Chondrocyte (in vitro differentiated cells): Measurements from ENCODE around the gene MOCS1. TPM values are rescaled to one million over a fixed set of nuclear protein-coding genes. Genes with fewer than 3 reads are reported as not detected.

Source experiments
- DNase-seq: peaks from one replicate; pipeline ENCODE4 v3.0.0; 2021; ENCODE audit warnings: mixed read lengths, low spot score
- H3K27ac Mint-ChIP-seq: one replicate; pipeline ENCODE4 v1.8.0; 2021; ENCODE audit warnings: mild to moderate bottlenecking, moderate library complexity, mixed read lengths; ENCODE audit not compliant: unreplicated experiment
- H3K27me3 Mint-ChIP-seq: 2 replicates; pipeline ENCODE4 v1.8.0; 2021; ENCODE audit warnings: low read depth, mixed read lengths
- H3K36me3 Mint-ChIP-seq: 2 replicates; pipeline ENCODE4 v1.8.0; 2021; ENCODE audit warnings: low read depth, mixed read lengths
- H3K4me1 Mint-ChIP-seq: 2 replicates; pipeline ENCODE4 v1.8.0; 2021; ENCODE audit warnings: low read depth, mild to moderate bottlenecking, mixed read lengths
- H3K4me3 Mint-ChIP-seq: one replicate; pipeline ENCODE4 v1.8.0; 2021; ENCODE audit warnings: mild to moderate bottlenecking, moderate library complexity, mixed read lengths; ENCODE audit not compliant: unreplicated experiment
- H3K9me3 Mint-ChIP-seq: 2 replicates; pipeline ENCODE4 v1.8.0; 2021; ENCODE audit warnings: low read depth, mixed read lengths
- total RNA-seq: library from RNA; stranded (reverse); gene quantifications from 3 replicates; pipeline ENCODE4 v1.2.1, GENCODE V29; 2021
- TF ChIP-seq, protein P1 (sequence below): fragments of 200-600 bp; sonication (generic); IDR thresholded peaks from 2 replicates; pipeline ENCODE4 v1.5.0; 2021; ENCODE audit warnings: antibody characterized with exemption, mild to moderate bottlenecking, moderate library complexity

MOCS1 gene
- total RNA-seq, 1 donor from 2014 or later, result 35.2 TPM

- Mint-ChIP-seq H3K36me3 (peaks cover 66% of the 10 kb centered on the region), H3K4me1 (peaks cover 19% of the 10 kb centered on the region), H3K4me3 (no peak overlapping the region), H3K27ac (no peak overlapping the region), H3K27me3 (no peaks in the 10 kb centered on the region), H3K9me3 (no peaks in the 10 kb centered on the region)
- TF ChIP-seq, protein P1, sequence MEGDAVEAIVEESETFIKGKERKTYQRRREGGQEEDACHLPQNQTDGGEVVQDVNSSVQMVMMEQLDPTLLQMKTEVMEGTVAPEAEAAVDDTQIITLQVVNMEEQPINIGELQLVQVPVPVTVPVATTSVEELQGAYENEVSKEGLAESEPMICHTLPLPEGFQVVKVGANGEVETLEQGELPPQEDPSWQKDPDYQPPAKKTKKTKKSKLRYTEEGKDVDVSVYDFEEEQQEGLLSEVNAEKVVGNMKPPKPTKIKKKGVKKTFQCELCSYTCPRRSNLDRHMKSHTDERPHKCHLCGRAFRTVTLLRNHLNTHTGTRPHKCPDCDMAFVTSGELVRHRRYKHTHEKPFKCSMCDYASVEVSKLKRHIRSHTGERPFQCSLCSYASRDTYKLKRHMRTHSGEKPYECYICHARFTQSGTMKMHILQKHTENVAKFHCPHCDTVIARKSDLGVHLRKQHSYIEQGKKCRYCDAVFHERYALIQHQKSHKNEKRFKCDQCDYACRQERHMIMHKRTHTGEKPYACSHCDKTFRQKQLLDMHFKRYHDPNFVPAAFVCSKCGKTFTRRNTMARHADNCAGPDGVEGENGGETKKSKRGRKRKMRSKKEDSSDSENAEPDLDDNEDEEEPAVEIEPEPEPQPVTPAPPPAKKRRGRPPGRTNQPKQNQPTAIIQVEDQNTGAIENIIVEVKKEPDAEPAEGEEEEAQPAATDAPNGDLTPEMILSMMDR, result peak; percentile 87
- no peak for DNase-seq
Observed at GRCh38 chr6:39865011-39865888, 69.0 kb downstream of the MOCS1 start.

GRCh38 chr6:39861663-39862062 is 72.6 kb downstream of the MOCS1 start:
- Mint-ChIP-seq H3K27ac (peak overlapping the region; percentile 78), H3K27me3 (no peaks in the 10 kb centered on the region), H3K9me3 (no peaks in the 10 kb centered on the region), H3K4me3 (no peak overlapping the region), H3K36me3 (peaks cover 68% of the 10 kb centered on the region), H3K4me1 (peaks cover 35% of the 10 kb centered on the region)
- TF ChIP-seq, protein P1, result no peak
- no peak for DNase-seq

GRCh38 chr6:39859025-39859424 is 75.2 kb downstream of the MOCS1 start:
- DNase-seq, result no peak
- TF ChIP-seq, protein P1, result no peak
- H3K27ac Mint-ChIP-seq, result peak overlapping the region; percentile 30
- H3K27me3 Mint-ChIP-seq, result no peaks in the 10 kb centered on the region
- H3K9me3 Mint-ChIP-seq, result no peaks in the 10 kb centered on the region
- peaks cover 59% of the 10 kb centered on the region for H3K4me1 Mint-ChIP-seq
- no peak overlapping the region for H3K4me3 Mint-ChIP-seq
- H3K36me3 Mint-ChIP-seq, result peaks cover 60% of the 10 kb centered on the region

DNA sequence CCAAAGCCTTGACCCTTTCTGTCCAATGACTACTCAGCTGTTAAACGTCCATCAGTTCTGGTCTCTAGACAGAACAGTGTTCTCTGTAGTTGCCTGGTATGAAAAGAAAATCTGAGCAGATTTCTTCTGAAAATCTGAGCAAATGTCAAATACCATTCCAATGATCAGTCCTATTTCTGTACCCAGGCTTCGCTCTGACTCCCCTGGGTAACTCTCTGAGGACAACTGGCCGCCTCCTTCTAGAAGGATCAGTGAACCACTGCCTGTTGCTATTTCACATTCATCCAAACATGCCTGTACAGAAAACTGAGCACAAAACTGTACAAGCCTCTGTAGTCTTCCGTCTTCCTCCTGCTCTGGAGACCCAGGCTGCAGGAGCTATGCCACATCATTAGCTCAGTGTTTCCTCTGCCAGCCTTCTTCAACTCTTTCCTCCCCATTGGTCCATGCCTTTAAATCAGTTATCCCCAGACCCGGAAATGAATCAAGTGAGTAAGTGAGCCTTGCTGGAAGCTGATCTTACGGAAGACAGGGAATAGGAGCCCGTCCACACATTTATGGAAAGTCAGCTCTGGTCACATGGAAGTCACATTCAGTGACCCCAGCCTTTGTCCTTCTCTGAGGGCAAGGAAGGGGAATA is 78.8 kb downstream of the MOCS1 start:
- Mint-ChIP-seq H3K27me3 (no peaks in the 10 kb centered on the region), H3K27ac (peak overlapping the region; percentile 97), H3K9me3 (no peaks in the 10 kb centered on the region), H3K36me3 (peaks cover 39% of the 10 kb centered on the region), H3K4me1 (peaks cover 69% of the 10 kb centered on the region), H3K4me3 (peak overlapping the region; percentile 54)
- DNase-seq, result no peak
- TF ChIP-seq, protein P1, result no peak

Other genes with a start within 250 kb of the MOCS1 start
- gene KIF6, start 209.1 kb downstream of the MOCS1 start, total RNA-seq, result 0.62 to 2.4 TPM (median 1.1 TPM) in 3 replicates
- gene DAAM2, start 142.1 kb downstream of the MOCS1 start, total RNA-seq, result 137 to 142 TPM (median 142 TPM) in 3 replicates